K562 (cell line): ENCODE results near the gene PPIL6.

Source experiments
- GABPA ChIP-seq: fragments of 200-800 bp; sonication (Bioruptor generic); conservative IDR thresholded peaks from 2 replicates; pipeline ENCODE4 v1.6.1; 2016; ENCODE audit warnings: low read depth, missing genetic modification characterization, missing compliant biosample characterization
- HIVEP1 ChIP-seq: fragments of 250-450 bp; sonication (Bioruptor Pico); IDR thresholded peaks from 2 replicates; pipeline ENCODE4 v1.4.0; 2020; ENCODE audit warnings: mild to moderate bottlenecking
- SIRT6 ChIP-seq: IDR thresholded peaks from one replicate; pipeline ENCODE4 v1.6.1; 2012; ENCODE audit warnings: low read depth, mild to moderate bottlenecking, control low read depth, inconsistent platforms, low read length, moderate library complexity
- ZFP30 ChIP-seq: fragments of 250-450 bp; sonication (Bioruptor Pico); IDR thresholded peaks from 2 replicates; pipeline ENCODE4 v1.8.0; 2022; ENCODE audit warnings: moderate library complexity, mild to moderate bottlenecking, inconsistent platforms, borderline replicate concordance
- ZNF274 ChIP-seq: IDR thresholded peaks from 2 replicates; pipeline ENCODE4 v1.6.1; 2011; ENCODE audit warnings: low read depth, mild to moderate bottlenecking, low read length, moderate library complexity, borderline replicate concordance
- ZNF407 ChIP-seq: fragments of 450-650 bp; IDR thresholded peaks from 2 replicates; pipeline ENCODE4 v1.6.1; 2016; ENCODE audit warnings: low read depth
- ZNF778 ChIP-seq: fragments of 450-650 bp; formaldehyde crosslinking; IDR thresholded peaks from 2 replicates; pipeline ENCODE4 v1.4.0; 2020; ENCODE audit warnings: mild to moderate bottlenecking, moderate library complexity

GRCh38 chr6:109359248-109359647, 81.2 kb downstream of the PPIL6 start:
- TF ChIP-seq ZNF407 (no peak), ZNF274 (no peak), HIVEP1 (CRISPR knock-in tag) (no peak), GABPA (tag) (no peak), SIRT6 (no peak), ZNF778 (CRISPR knock-in tag) (no peak), ZFP30 (CRISPR knock-in tag) (no peak)
